SK-N-SH (cell line): ENCODE measurements around the gene RRH. TPM values are rescaled to one million over a fixed set of nuclear protein-coding genes. Genes with fewer than 3 reads are reported as not detected.
A peak's percentile ranks its signal among the peaks of the same experiment; 100 is the strongest.

ENCODE experiments used
- CTCF ChIA-PET: fragments of 300-600, 350-600 bp; formaldehyde crosslinking; extraction: SDS; loops from one replicate; lab custom pipeline; 2021; lab: Yijun Ruan, JAX
- POLR2A ChIA-PET: fragments of 350-600 bp; sonication (Branson Sonifier 250); formaldehyde crosslinking; extraction: SDS; loops from one replicate; lab custom pipeline; 2020; ENCODE audit warnings: antibody characterized with exemption, inconsistent platforms; lab: Yijun Ruan, JAX
- DNase-seq: peaks from one replicate; pipeline ENCODE4 v3.0.0; 2012
- H2AFZ ChIP-seq: fragments of 200-600 bp; sonication (generic); 2 replicates; pipeline ENCODE4 v1.8.1; 2016; ENCODE audit warnings: antibody characterized with exemption, mild to moderate bottlenecking, low read depth
- H3F3A ChIP-seq: fragments of 200-600 bp; sonication (generic); replicated peaks from 2 replicates; pipeline ENCODE3; 2016; ENCODE audit warnings: antibody characterized with exemption, mild to moderate bottlenecking; ENCODE audit not compliant: insufficient read depth
- H3K27ac ChIP-seq, 2 experiments: fragments of 200-500 bp in 1 of 2; fragments of 200-600 bp in 1 of 2; sonication (Bioruptor generic) in 1 of 2; sonication (generic), shearing (Covaris generic) in 1 of 2; 2 replicates each; pipeline versions ENCODE4 v1.5.1 to v1.6.1; 2014 to 2016; ENCODE audit warnings: low read depth in 2 of 2, inconsistent platforms in 1 of 2, low read length in 1 of 2, mild to moderate bottlenecking in 1 of 2, mixed read lengths in 1 of 2
- H3K27me3 ChIP-seq: fragments of 200-600 bp; sonication (generic), shearing (Covaris generic); 2 replicates; pipeline ENCODE4 v1.6.1; 2016; ENCODE audit warnings: mixed run types; ENCODE audit not compliant: insufficient read depth
- H3K36me3 ChIP-seq, 2 experiments: fragments of 200-500 bp in 1 of 2; fragments of 200-600 bp in 1 of 2; sonication (Bioruptor generic) in 1 of 2; sonication (generic) in 1 of 2; replicated peaks in 1 of 2; 2 replicates each; pipeline versions ENCODE3 to v1.5.1; 2014 to 2016; ENCODE audit warnings: low read length in 1 of 2, mild to moderate bottlenecking in 1 of 2; ENCODE audit not compliant: insufficient read depth in 2 of 2, control insufficient read depth in 1 of 2
- H3K4me1 ChIP-seq, 2 experiments: fragments of 200-500 bp in 1 of 2; fragments of 200-600 bp in 1 of 2; sonication (Bioruptor generic) in 1 of 2; sonication (generic), shearing (Covaris generic) in 1 of 2; 2 replicates each; pipeline versions ENCODE4 v1.5.1 to v1.6.1; 2014 to 2016; ENCODE audit warnings: low read depth in 1 of 2, low read length in 1 of 2, mixed run types in 1 of 2; ENCODE audit not compliant: insufficient read depth in 2 of 2, control insufficient read depth in 1 of 2
- H3K4me2 ChIP-seq: fragments of 200-600 bp; sonication (generic), shearing (Covaris generic); 2 replicates; pipeline ENCODE4 v1.6.1; 2017; ENCODE audit warnings: mixed run types
- H3K4me3 ChIP-seq, 2 experiments: fragments of 200-500 bp in 1 of 2; fragments of 200-600 bp in 1 of 2; sonication (Bioruptor generic) in 1 of 2; sonication (generic), shearing (Covaris generic) in 1 of 2; 2 replicates each; pipeline versions ENCODE4 v1.5.1 to v1.8.1; 2014 to 2016; ENCODE audit warnings: low read depth in 2 of 2, inconsistent platforms in 1 of 2, low read length in 1 of 2, mild to moderate bottlenecking in 1 of 2, mixed read lengths in 1 of 2, moderate library complexity in 1 of 2
- H3K79me2 ChIP-seq: fragments of 200-600 bp; sonication (generic); 2 replicates; pipeline ENCODE4 v1.8.1; 2017; ENCODE audit warnings: mild to moderate bottlenecking; ENCODE audit not compliant: insufficient read depth
- H3K9ac ChIP-seq: fragments of 200-600 bp; sonication (generic); 2 replicates; pipeline ENCODE4 v1.6.1; 2017; ENCODE audit warnings: mixed run types
- H3K9me2 ChIP-seq: fragments of 200-600 bp; sonication (generic); 2 replicates; pipeline ENCODE4 v1.6.1; 2017; ENCODE audit warnings: mixed run types
- H3K9me3 ChIP-seq: fragments of 200-600 bp; sonication (generic); 2 replicates; pipeline ENCODE4 v1.6.1; 2017; ENCODE audit warnings: mixed run types, mild to moderate bottlenecking, moderate library complexity
- H4K20me1 ChIP-seq: fragments of 200-600 bp; sonication (generic); 2 replicates; pipeline ENCODE4 v1.6.1; 2017; ENCODE audit warnings: mild to moderate bottlenecking, mixed run types; ENCODE audit not compliant: insufficient read depth
- CTCF ChIP-seq: fragments of 200-600 bp; sonication (generic); IDR thresholded peaks from 2 replicates; pipeline ENCODE4 v1.6.1; 2017; ENCODE audit warnings: antibody characterized with exemption, mild to moderate bottlenecking, moderate library complexity
- ELF1 ChIP-seq: IDR thresholded peaks from 2 replicates; pipeline ENCODE4 v1.4.0; 2012
- EP300 ChIP-seq, 2 experiments: IDR thresholded peaks; 2 replicates each; pipeline versions ENCODE4 v1.4.0 to v1.6.1; 2012; ENCODE audit warnings: borderline replicate concordance in 1 of 2, low read depth in 1 of 2, low read length in 1 of 2
- GABPA ChIP-seq: IDR thresholded peaks from 2 replicates; pipeline ENCODE4 v1.4.0; 2012; ENCODE audit warnings: low read depth, mild to moderate bottlenecking
- GATA2 ChIP-seq: sonication (generic); formaldehyde crosslinking; IDR thresholded peaks from 2 replicates; pipeline ENCODE4 v1.5.0; 2020; ENCODE audit warnings: mild to moderate bottlenecking, missing genetic modification reagents
- NRF1 ChIP-seq: IDR thresholded peaks from 2 replicates; pipeline ENCODE4 v1.6.1; 2012; ENCODE audit warnings: low read depth, mild to moderate bottlenecking, low read length
- RAD21 ChIP-seq: IDR thresholded peaks from 2 replicates; pipeline ENCODE4 v1.6.1; 2012; ENCODE audit warnings: mild to moderate bottlenecking, low read length
- SMC3 ChIP-seq: IDR thresholded peaks from 2 replicates; pipeline ENCODE4 v1.6.1; 2012; ENCODE audit warnings: low read depth, low read length, improper control_type of control experiment
- TCF12 ChIP-seq: IDR thresholded peaks from 2 replicates; pipeline ENCODE4 v1.4.0; 2012
- WGBS: methylation state at CpG from one replicate; pipeline ENCODE4 v1.1.6; 2017; ENCODE audit warnings: low lambda C conversion rate; 5-methylcytosine and 5-hydroxymethylcytosine counted together
- polyA plus RNA-seq, 3 experiments: library from polyadenylated mRNA; depleted of rRNA; stranded (reverse); fragments of >200 nt; gene quantifications; 2 replicates each; pipeline ENCODE4 v1.2.3, GENCODE V29; 2012

Gene RRH
- polyA plus RNA-seq, 1 of the 3 experiments (the other 2 are of a cell fraction), result 0.05 TPM

GRCh38 chr4:109803924-109804571, 23.7 kb upstream of the RRH start:
- Histone ChIP-seq H3F3A (no peaks in the 10 kb centered on the region), H3K4me3 (no peak overlapping the region), H3K27me3 (no peaks in the 10 kb centered on the region), H4K20me1 (no peaks in the 10 kb centered on the region), H3K4me2 (no peak overlapping the region), H3K9ac (no peak overlapping the region), H3K79me2 (no peaks in the 10 kb centered on the region), H3K36me3 (no peaks in the 10 kb centered on the region), H3K4me1 (peaks cover 0 to 3% of the 10 kb centered on the region in 2 experiments; a peak in 3 of 4 replicates), H3K9me3 (no peaks in the 10 kb centered on the region), H3K9me2 (no peaks in the 10 kb centered on the region), H2AFZ (peak overlapping the region; percentile 79), H3K27ac (no peak overlapping the region)
- POLR2A ChIA-PET, result no interaction called here
- CTCF ChIA-PET, result interaction anchor here (0.9 to 2.0 kb wide), 8 partner anchors 101 to 392 kb away, joined by 3 to 5 read pairs (median 4); partner anchors contain the start of gene CASP6
- WGBS, result 22% methylated on average over 4 of the region's 4 CpGs
- peak; percentile 49 for DNase-seq
- no peak for TF ChIP-seq GABPA
- TF ChIP-seq TCF12, result no peak
- peak; percentile 70 for TF ChIP-seq RAD21
- TF ChIP-seq SMC3, result peak; percentile 70
- peak; percentile 61 for TF ChIP-seq CTCF
- peak; percentile 66 for TF ChIP-seq GATA2 (CRISPR knock-in tag)

- no peak overlapping the region for H3K27ac ChIP-seq
- H3K4me3 ChIP-seq, result no peak overlapping the region
- H3K4me2 ChIP-seq, result no peak overlapping the region
- ChIA-PET CTCF (interaction anchor here (1.6 kb wide), 1 partner anchor 106 kb away, joined by 3 read pairs; the partner anchor contains the start of gene CASP6), POLR2A (no interaction called here)
- H3F3A ChIP-seq, result no peaks in the 10 kb centered on the region
- no peak for DNase-seq
- no peak overlapping the region for H2AFZ ChIP-seq
- H3K4me1 ChIP-seq, result peaks cover 0 to under 1% of the 10 kb centered on the region in 2 experiments; a peak in 2 of 4 replicates
- H3K9ac ChIP-seq, result no peak overlapping the region
- no peaks in the 10 kb centered on the region for H4K20me1 ChIP-seq
- no peaks in the 10 kb centered on the region for H3K36me3 ChIP-seq
- TF ChIP-seq ELF1, result no peak
- no peaks in the 10 kb centered on the region for H3K9me3 ChIP-seq
- 44% methylated on average over 2 of the region's 2 CpGs for WGBS
- no peaks in the 10 kb centered on the region for H3K79me2 ChIP-seq
- no peaks in the 10 kb centered on the region for H3K9me2 ChIP-seq
- H3K27me3 ChIP-seq, result no peaks in the 10 kb centered on the region
Measured at GRCh38 chr4:109809655-109810054, 18.1 kb upstream of the RRH start.

- no peak overlapping the region for H3K4me2 ChIP-seq
- no peaks in the 10 kb centered on the region for H4K20me1 ChIP-seq
- no peak for DNase-seq
- TF ChIP-seq NRF1, result no peak
- TF ChIP-seq EP300 (IDR thresholded peaks at IDR 0.05; ENCODE audit: borderline replicate concordance in 1 of 2, low read depth in 1 of 2, low read length in 1 of 2), result no peak
- H3K79me2 ChIP-seq, result peaks cover 3% of the 10 kb centered on the region
- no peaks in the 10 kb centered on the region for H3K9me3 ChIP-seq
- no peaks in the 10 kb centered on the region for H3K9me2 ChIP-seq
- no peaks in the 10 kb centered on the region for H3F3A ChIP-seq
- POLR2A ChIA-PET, result no interaction called here
- H3K4me1 ChIP-seq, result peaks cover 0 to 3% of the 10 kb centered on the region in 2 experiments; a peak in 2 of 4 replicates
- no peaks in the 10 kb centered on the region for H3K27me3 ChIP-seq
- no peak overlapping the region for H3K27ac ChIP-seq
- H3K36me3 ChIP-seq, result no peaks in the 10 kb centered on the region
- no peak overlapping the region for H3K9ac ChIP-seq
- no peak overlapping the region for H2AFZ ChIP-seq
- WGBS, result 58% methylated on average over 11 of the region's 11 CpGs
- CTCF ChIA-PET, result interaction anchor here (1.6 kb wide), 1 partner anchor 107 kb away, joined by 3 read pairs; the partner anchor contains the start of gene CASP6
- H3K4me3 ChIP-seq, result no peak overlapping the region
Measured at GRCh38 chr4:109810552-109811387, 17.0 kb upstream of the RRH start.
